Stomach (tissue), 4 donors: ENCODE results near the gene ATP2B1.

Source experiments
- POLR2A ChIP-seq, 4 donors: fragments of 450-650 bp; IDR thresholded peaks; one replicate each; pipeline ENCODE4 v1.6.1; 2016; ENCODE audit warnings: antibody characterized with exemption in 4 of 4, control low read depth in 2 of 4, mild to moderate bottlenecking in 1 of 4, moderate library complexity in 1 of 4
- POLR2AphosphoS5 ChIP-seq, 3 donors: sonication (generic); formaldehyde crosslinking; IDR thresholded peaks; one replicate each; pipeline ENCODE4 v1.6.1; 2016; ENCODE audit warnings: antibody characterized with exemption in 3 of 3
- TF ChIP-seq, protein P1 (sequence below), 7 experiments: fragments of 450-650 bp in 4 of 7; fragments of 200-600 bp in 3 of 7; sonication (generic) in 3 of 7; IDR thresholded peaks; one replicate each; pipeline ENCODE4 v1.5.1; 2016 to 2019; ENCODE audit warnings: antibody characterized with exemption in 7 of 7, control low read depth in 2 of 7, mild to moderate bottlenecking in 1 of 7

DNA sequence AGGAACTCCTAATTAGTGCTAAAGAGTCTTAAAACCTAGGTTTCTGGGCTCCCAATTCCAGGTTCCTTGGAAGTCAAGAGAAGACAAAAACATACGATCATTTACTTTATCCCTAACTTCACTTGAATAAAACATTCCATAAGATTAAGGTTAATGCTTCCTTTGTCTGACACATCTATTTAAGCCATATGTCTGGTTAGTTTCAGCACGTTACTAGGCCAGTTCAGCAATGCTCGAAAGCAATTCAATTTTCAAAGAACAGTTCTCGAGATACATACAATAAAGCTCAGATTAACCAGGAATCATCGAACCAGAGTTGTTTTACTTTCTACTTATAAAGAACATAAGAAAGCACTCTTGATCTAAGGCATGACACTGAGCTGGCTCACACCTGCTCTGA, 114.8 kb downstream of the ATP2B1 start:
- TF ChIP-seq, protein P1, sequence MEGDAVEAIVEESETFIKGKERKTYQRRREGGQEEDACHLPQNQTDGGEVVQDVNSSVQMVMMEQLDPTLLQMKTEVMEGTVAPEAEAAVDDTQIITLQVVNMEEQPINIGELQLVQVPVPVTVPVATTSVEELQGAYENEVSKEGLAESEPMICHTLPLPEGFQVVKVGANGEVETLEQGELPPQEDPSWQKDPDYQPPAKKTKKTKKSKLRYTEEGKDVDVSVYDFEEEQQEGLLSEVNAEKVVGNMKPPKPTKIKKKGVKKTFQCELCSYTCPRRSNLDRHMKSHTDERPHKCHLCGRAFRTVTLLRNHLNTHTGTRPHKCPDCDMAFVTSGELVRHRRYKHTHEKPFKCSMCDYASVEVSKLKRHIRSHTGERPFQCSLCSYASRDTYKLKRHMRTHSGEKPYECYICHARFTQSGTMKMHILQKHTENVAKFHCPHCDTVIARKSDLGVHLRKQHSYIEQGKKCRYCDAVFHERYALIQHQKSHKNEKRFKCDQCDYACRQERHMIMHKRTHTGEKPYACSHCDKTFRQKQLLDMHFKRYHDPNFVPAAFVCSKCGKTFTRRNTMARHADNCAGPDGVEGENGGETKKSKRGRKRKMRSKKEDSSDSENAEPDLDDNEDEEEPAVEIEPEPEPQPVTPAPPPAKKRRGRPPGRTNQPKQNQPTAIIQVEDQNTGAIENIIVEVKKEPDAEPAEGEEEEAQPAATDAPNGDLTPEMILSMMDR (IDR thresholded peaks at IDR 0.05) = no peak
- TF ChIP-seq POLR2AphosphoS5 (IDR thresholded peaks at IDR 0.05) (no peak), POLR2A (IDR thresholded peaks at IDR 0.05) (no peak)
